Sigmoid colon (tissue), 4 donors: ENCODE measurements around the gene PRDM5.

Source experiments
- EP300 ChIP-seq, 4 donors: sonication (generic); formaldehyde crosslinking; IDR thresholded peaks; one replicate each; pipeline ENCODE4 v1.6.1; 2017; ENCODE audit warnings: antibody characterized with exemption in 4 of 4
- POLR2A ChIP-seq, 2 donors: fragments of 450-650 bp; IDR thresholded peaks; one replicate each; pipeline ENCODE4 v1.6.1; 2016; ENCODE audit warnings: antibody characterized with exemption in 2 of 2, mild to moderate bottlenecking in 2 of 2, moderate library complexity in 2 of 2
- POLR2AphosphoS5 ChIP-seq, 4 donors: sonication (generic); formaldehyde crosslinking; IDR thresholded peaks; one replicate each; pipeline ENCODE4 v1.6.1; 2017; ENCODE audit warnings: antibody characterized with exemption in 4 of 4
- TF ChIP-seq, protein P1 (sequence below), 4 experiments: fragments of 450-650 bp in 3 of 4; fragments of 200-600 bp in 1 of 4; IDR thresholded peaks; one replicate each; pipeline ENCODE4 v1.5.1; 2016 to 2019; ENCODE audit warnings: antibody characterized with exemption in 4 of 4, mild to moderate bottlenecking in 3 of 4, moderate library complexity in 2 of 4

- TF ChIP-seq, protein P1, sequence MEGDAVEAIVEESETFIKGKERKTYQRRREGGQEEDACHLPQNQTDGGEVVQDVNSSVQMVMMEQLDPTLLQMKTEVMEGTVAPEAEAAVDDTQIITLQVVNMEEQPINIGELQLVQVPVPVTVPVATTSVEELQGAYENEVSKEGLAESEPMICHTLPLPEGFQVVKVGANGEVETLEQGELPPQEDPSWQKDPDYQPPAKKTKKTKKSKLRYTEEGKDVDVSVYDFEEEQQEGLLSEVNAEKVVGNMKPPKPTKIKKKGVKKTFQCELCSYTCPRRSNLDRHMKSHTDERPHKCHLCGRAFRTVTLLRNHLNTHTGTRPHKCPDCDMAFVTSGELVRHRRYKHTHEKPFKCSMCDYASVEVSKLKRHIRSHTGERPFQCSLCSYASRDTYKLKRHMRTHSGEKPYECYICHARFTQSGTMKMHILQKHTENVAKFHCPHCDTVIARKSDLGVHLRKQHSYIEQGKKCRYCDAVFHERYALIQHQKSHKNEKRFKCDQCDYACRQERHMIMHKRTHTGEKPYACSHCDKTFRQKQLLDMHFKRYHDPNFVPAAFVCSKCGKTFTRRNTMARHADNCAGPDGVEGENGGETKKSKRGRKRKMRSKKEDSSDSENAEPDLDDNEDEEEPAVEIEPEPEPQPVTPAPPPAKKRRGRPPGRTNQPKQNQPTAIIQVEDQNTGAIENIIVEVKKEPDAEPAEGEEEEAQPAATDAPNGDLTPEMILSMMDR (IDR thresholded peaks at IDR 0.05) = no peak
- TF ChIP-seq POLR2AphosphoS5 (IDR thresholded peaks at IDR 0.05) (no peak), POLR2A (IDR thresholded peaks at IDR 0.05) (no peak), EP300 (IDR thresholded peaks at IDR 0.05) (no peak)
These were observed 95.7 kb downstream of the PRDM5 start for GRCh38 chr4:120826853-120827252.
